Islet precursor cell (in vitro differentiated cells): Measurements from ENCODE around the gene SNCAIP.
A peak's percentile ranks its signal among the peaks of the same experiment; 100 is the strongest.

ENCODE experiments used
- DNase-seq: peaks from one replicate; pipeline ENCODE4 v3.0.0-alpha.2; 2018

The SNCAIP gene

DNA sequence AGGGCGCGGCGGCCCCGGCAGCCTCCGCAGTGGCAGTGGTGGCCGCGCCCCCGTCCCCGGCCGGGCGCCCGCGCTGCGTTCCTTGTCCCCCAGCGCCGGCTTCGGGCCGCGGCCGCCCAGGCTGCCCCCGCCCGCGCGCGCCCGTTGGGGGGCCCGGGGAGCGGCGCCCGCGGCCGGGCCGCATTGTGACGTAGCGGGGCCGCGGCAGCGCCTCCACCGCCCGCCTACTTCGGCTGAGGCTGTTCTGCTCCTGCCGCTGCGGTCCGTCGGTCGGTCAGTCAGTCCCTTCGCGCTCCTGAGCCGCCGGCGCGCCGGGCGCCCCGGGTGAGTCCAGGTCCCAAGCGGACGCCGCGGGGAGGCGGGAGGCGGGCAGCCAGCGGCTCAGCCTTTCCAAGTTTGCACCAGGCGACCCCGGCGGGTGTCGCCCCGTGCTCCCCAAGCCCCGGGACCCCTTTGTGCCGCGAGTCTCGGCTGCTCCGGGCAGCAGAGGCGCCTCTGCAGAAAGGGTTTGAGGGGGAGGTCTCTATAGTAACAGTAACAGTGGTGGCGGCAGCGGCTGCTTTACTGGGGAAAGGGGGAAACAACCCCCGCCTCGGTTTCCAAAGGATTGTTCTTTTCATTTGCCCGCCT is at the start of gene SNCAIP:
Gene SNCAIP, plus strand, starts transcription at position 277 of the 630 bp plus-strand sequence. CDS start 78,898 bp downstream, outside the sequence.
- peak; percentile 78 for DNase-seq

DNA sequence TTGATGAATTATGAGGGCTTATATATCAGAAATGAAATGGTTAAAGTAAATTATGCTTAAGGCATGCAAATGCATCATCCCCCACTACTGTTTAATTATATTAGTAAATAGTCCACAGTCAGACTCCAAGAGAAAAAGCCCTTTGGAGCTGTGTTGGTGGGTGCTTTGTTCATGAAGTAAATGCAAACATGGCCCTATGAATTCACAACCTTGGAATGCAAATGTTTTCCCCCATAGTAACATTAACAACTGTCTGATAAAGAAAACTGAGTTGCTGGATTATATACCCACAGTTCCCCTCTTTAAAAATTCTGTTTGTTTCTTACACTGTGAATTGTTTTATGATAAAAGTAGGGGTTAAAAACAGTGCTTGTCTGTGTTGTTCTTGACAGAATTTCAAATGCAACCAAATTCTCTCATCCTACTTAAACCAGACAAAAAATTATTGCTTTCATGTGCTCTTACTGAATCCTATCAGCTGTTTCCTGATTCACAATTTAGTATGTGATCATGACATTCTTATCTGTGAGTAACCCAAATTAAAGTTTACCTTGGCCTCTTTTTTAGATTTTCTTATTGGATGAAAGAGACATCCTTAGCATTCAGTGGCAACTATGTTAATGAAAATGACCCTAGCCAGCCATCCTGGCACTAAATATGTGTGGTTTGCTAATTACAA is 48.5 kb upstream of the SNCAIP start:
- no peak for DNase-seq

DNA sequence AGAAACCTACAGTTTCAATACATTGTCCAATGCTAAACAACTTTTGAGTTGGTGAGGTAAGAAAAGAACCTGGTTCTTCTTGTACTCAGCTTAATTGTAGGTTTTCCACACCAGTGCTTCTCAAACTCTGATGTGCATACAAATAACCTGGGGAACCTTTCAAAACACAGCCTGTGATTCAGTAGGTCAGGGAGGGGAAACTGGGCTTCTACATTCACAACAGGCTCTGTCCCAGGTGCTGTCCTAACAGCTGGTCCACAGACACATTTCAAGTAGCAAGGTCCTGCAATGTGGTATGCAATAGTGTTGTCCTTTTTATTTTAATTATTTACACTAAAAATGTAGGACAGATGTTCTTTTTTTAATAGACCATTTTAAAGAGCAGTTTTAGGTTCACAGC is 47.4 kb upstream of the SNCAIP start:
- DNase-seq, result peak; percentile 57

DNA sequence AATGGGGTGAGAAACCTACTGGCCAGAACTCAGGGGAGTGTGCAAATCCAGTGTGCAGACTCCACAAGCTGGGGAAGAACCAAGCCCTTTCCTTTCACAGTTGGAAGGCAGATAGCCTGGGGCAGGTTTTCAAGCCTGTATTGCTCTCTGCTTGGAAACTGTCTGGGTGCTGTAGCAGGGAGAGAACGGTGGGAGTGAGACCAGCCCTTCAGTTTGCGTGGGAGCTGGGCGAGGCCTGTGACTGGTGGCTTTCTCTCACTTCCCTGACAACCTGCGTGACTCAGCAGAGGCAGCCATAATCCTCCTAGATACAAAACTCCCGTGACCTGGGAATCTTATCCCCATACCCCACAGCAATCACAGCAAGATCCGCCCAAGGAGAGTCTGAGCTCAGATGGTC is 44.9 kb upstream of the SNCAIP start:
- peak; percentile 68 for DNase-seq

DNA sequence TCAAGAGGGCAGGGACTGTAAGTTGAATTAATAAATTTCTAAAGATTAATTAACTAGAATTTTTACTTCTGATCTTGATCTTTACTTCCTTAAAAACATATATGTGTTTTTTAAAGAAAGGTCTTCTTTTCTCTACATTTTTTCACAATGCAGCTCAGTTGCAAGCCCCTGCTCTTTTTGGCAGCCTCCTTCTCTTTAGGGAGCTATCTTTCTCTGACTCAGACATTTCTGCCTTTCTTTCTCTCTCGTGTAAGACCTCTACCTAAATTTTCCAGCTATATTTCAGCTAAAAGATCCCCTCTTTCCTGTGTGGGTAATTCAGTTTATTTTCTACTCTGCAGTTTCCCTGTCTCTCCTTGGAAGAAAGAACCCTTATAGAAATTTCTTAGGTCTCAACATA is 38.3 kb upstream of the SNCAIP start:
- no peak for DNase-seq

DNA sequence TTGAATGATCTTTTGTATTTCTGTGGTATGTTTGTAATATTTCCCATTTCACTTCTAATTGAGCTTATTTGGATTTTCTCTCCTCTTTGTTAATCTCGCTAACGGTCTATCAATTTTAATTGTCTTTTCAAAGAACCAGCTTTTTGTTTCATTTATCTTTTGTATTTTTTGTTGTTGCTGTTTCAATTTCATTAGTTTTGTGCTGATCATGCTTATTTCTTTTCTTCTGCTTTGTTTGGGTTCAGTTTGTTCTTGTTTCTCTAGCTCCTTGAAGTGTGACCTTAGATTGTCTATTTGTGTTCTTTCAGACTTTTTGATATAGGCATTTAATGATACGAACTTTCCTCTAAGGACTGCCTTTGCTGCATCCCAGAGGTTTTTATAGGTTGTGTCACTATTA is 28.4 kb upstream of the SNCAIP start:
- no peak for DNase-seq

DNA sequence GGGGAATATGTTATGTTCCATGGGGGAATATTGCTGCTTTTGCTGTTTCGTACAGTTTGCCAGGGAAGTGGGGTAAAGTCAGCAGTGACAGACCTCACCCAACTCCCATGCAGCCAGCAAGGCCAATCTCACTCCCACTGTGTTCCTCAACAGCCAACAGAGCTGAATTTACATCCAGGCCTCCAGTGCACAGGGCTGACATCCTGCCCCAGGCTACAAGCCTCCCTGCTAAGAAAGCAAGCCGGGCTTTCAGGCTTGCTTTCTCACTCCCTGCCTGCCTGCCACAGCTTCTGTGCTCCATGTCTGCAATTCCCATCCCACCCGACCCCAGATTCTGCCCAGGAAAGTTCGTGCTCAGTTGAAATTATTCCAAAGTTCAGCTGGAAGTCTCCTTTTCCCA is 25.5 kb upstream of the SNCAIP start:
- peak; percentile 75 for DNase-seq

DNA sequence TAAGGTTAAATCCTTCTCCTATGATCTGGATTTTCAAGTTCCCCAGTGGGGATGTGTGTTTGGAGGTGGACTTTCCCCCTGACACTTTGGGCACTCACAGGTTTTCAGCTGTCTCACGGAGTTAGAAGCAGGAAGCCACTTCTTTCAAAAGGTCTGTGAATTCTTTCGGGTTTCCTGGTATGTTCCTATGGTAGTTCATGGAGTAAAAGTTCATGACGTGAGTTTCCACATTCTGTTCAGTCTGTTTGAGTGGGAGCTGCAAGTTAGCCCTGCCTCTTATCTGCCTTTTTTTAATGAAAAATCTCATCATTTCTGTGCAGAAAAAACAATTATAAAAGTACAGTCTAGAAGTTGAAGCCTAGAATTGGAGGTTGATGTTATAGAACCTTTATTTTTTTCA is 24.9 kb upstream of the SNCAIP start:
- no peak for DNase-seq

DNA sequence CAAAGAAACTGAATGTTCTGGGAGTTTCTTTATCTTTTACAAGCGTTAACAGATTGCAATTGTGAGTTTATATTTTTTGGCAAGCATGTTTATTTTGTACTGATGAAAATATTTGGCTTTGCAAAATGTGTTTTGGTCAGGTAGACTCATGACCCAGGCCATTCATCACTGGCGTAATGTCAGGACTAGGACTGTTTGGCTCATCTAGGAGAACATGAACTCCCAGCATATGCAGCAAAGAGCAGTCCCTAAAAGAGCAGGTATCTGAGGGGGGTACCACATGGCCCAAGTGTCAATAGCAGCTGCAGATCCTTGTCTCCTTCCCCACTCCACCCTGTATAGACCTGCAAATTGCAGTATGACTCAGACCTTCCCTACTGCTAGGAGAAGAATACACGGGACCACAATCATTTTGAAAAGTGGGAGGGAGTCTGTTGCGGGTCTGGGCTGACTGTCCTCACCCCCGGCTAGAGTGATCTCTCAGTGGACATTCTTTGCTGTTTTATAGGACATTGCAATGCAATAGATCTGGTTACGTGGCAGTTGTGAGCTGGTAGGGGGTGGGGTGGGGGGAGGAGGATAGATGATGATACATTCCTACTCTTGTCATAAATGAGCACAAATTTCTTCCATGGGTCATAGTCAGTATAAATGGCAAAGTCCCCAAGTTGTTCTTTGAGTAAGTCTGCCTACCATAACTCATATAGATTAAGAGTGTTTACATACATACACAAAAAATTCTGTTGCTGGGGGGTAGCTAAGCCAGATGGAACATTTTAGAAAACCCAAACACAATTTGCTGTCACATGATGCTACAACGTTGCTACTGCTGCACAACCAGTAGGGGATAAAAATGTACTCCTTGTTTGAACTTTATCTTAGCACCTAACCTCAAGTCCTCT is 20.8 kb upstream of the SNCAIP start:
- peak; percentile 87 for DNase-seq

DNA sequence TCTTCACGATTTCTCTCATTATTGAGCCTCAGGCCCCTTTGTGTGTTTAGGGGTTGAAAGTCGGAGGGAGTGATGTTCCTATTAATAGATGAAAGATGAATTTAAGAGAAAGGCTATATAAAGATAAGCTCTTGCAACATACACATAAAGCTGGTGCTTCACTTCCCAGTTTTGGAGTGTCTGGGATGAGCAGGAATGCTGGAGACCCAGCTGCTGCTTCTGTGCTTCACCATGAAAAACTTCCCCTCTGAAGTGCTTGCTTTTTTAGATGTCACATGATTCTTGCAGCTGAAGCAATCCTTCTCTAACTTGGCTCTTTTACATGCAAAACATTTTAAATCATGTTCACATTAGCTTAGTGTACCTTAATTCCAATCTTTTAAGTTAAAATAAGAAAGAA is 19.7 kb upstream of the SNCAIP start:
- DNase-seq, result no peak

DNA sequence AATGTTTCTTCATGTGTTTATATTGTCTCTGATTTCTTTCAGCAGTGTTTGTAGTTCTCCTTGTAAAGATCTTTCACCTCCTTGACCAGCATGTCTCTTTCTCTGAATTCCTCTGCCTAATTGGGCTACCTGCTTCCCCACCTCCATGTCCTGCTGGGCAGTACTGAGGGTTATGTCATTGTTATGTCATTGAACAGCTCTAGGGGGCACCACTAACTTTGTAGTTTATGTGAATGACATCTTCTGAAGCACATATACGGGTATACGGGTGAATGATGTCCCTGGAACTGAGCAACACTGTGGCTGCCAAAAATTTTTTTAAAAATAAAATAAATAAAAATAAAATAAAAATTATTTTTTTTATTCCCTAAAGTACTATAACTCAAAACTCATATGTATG is 16.9 kb upstream of the SNCAIP start:
- no peak for DNase-seq

DNA sequence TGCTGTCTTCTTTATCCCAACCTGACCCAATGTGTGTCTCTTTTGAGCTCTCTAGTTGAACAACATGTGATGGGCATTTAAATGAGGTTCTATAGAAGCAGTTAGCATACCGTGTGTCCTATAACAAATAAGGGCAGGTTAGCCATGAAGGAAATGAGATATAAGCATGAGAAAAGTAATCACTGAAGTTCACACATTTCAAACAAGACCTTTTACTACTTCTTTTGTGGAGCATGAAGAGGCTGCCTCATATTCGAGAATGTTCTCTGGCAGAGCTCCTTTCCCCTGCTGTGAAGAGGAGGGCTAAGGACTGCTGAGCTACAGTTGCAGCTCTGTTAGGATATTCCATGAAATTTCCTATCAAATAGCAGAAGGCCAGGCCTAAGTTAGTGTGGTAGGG is 15.2 kb upstream of the SNCAIP start:
- no peak for DNase-seq

DNA sequence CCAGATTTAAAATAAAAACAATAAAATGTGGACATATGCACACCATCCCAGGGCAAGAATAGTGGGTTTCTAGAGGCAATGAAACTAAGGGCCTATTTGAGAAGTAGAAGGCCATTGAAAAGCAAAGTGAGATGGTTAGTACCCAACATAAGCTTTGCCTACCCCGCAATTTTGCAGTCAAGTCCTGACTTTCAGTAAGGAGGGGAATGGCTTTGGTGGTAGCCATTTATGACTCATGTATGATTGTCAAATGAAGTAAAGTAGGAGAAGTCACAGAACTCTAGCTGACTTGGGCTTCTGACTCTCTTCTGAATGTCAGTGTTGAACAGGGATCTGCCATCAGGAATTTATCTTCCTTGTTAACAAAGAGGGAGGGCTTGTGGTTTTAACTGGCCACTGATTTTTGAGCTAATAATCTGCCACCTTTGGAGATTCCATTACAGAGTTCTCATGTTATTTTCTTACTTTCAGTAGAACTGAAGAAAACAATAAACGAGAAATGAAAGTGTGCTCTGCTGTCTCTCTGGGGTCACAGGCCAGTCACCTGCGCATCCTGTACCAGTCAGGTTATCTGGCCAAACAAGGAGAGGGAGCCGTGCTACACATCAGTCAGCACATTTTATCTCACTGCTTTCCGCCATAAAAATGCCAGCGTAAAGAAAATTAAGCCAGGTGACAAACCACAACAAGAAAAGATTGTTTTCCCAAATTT is 14.3 kb upstream of the SNCAIP start:
- DNase-seq, result no peak

DNA sequence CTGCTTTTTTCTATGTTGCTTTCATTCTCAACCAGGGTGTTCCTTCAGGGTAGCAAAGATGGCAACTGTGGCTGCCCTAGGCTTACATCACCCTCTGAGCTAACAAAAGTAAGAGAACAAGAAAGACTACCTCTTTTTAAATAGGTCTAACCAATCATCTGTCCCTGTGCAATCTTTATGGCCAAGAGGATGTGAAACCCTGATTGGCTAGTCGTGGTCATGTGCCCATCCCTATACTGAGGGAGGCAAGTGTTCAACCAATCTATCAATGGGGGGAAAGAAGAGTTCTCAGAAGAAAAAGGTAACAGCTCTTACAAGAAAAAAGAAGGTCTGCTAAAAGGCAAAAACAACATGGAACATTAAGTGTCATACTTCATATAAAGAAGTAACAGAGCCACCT is 11.7 kb upstream of the SNCAIP start:
- DNase-seq, result no peak

DNA sequence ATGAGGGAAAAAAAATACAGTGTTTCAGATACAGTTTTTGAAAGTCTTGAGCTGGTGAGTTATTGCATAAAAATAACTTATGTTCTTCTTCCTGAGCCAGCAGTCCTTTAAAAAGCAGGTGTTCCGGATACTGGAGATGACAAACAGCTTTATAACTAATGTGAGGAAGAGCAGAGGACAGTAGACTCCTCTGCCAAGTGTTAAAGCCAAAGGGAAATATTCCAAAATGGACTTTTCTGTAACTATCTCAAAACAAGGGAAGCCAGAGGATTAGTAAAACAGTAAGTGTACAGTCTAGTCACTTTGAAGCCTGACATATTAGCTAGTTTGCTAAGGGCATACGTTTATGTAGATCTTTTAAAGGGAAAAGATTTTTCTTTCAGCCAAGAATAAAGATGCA is 11.0 kb upstream of the SNCAIP start:
- DNase-seq, result no peak

DNA sequence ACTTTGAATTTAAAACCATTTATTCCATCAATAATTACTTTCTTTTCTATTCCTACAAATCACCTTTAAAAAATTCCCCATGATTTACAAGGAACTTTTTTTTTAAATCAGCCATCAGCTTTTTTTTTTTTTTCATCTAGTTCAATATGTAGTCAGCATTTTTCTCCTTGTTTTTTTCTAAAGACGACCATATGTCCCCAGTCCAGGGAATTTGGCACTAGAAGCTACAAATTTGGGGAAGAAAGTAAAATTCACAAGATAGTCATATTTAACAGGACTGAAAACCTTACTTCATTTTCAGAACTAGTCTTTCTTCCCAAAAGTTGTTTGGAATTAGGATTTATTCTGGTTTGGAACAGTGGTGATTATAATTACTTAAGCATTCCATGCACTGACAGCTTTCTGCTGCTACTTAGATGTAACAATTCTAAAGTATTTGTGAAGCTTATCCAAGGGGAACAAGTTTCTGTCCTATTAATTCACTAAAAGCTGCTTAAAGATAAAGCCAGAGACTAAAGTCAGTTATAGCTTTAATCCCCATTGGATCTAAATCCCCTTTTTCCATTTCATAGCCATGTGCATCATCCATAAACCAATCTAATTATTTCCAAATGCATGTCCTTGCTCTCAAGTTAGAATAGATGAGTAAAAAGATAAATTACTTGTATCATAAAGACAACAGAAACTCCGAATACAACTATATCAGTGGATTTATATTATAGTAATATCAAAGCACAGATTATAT is 7.4 kb upstream of the SNCAIP start:
- DNase-seq, result no peak

DNA sequence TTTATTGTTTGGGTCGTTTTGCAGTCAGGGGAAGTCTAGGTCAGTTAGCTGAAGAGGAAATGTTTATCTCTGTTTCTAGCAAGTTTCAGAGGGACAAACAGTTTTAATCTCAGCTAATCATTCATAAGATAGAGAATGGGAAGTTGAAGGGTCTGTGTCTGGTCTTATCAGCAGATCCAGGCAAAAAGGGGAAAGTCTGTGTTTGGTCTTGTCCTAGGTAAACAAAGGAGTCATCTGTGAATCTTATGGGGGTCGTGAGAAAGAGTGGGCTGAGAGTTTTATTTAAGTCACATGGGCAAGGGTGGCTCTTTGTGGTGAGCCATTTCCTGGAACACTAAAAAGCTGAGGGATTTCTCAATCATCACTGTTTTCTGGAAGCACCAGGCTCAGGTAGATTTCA is 5.6 kb upstream of the SNCAIP start:
- DNase-seq, result no peak

DNA sequence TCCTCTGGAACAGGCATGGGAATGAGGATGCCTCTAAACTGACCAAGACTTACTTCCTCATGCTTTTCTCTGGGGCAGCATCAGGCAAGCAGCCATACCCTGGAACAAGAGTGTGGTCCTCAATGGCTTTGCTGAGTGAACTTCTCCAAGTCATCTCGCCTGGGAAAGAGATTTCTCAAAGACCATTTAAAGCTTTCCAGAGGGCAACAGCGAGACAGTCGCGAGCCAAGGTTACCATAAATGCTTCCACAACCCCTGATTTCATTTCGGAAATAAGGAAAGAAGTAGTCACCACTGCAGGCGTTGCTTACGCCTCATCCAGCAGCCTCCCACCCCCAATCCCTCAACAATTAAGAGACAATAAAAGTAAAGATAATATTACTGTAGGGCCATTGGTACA is 1.1 kb upstream of the SNCAIP start:
- DNase-seq, result no peak

DNA sequence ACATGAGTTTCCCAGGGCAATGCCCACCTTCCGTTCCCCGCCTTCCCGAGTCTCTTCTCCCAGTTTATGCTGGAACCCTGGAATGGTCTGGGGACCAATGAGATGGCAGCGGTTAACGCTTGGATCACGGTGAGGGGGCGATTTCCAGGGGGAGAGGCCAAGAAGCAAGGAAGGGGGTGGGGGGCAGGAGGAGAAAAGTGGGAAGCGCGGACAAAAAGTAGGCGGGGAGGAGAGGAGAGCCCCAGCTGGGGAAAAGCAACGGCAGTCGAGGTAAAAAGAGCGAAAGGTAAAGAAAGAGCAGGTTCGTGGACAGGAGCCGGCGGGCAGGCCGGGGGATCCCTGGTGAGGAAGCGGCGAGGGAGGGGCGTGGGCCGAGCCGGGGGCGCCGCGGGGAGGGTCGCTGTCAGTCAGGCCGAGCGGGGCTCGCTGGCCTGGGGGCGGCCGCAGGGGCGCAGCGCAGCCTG is 508 bp upstream of the SNCAIP start:
- DNase-seq, result peak; percentile 67

DNA sequence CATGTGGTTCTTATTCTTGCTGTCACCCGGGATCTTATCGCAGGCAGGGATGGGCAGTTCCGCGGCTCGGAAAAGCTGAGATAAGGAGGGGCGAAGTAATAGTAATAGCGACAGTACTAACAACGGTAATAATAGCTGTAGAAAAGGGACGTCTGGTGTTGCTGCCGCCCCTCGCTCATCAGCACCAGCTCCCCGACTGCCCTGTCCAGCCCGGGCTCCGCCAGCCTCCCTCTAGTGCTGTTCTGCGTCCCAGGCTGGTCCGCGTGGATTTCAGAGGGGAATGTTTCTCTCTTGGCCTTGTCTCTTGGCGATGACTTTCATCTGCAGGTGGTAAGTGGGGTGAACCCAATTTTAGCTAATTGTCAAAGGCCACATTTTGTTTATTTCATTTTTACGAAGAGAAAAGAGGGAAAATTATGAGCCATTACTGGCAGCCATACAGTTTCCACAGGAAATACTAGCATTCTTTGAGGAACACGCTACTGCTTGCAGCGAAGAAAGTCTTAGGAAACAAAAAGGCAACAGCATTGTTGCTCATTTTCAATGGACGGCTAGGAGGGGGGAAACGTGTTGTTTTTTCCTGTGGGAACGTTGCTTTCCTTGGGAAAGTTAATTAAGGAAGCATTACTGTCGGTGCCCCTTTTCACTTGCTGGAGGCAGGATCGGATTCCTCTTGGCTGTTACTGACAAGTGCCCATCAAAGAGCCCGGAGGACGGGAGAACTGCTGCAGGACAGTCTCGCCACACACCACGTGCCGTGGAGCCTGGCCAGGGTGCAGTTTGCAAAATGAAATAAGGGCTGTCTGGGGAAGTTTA is 762 bp downstream of the SNCAIP start:
- DNase-seq, result peak; percentile 63

DNA sequence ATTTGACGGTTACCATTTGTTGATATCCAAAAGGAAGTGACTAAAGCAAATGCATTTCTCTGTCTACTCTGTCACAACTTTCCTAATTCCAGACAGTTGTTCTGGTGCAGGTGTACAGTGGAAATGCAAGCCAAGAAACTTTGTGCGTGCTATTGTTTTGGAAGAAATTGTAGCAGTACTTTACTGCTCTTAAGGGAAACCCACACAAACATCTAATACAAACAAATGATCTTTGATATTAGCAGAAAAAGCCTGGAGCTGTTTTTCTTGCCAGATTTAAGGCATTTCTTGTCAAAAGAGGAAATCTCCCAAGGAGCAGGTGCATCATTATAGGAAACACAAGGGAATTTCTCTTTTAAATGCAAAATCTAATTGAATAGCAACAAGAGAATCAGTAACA is 2.0 kb downstream of the SNCAIP start:
- DNase-seq, result no peak

DNA sequence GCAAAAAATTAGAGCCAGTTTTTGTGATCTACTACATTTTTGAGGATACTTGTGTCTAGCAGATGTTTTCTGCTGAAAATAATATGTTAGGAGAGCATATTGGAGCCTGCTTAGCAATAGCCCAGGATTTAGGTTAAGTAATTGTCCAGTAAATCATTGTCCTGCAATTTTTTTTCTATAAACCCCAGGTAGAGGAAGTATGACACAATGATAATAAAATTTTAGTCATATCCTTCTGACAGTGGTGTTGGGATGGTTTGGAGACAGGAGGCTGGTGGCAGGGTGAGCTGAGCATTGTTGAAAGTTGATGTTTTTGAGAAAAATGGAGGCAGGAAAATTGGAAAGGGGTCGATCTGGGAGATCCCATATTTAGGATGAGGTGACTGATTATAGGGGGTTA is 3.5 kb downstream of the SNCAIP start:
- DNase-seq, result no peak
